Osteocyte (in vitro differentiated cells): Measurements from ENCODE around the gene ANO2. TPM values are rescaled to one million over a fixed set of nuclear protein-coding genes. Genes with fewer than 3 reads are reported as not detected.

ENCODE experiments used
- DNase-seq: peaks from one replicate; pipeline ENCODE4 v3.0.0; 2021; ENCODE audit warnings: mixed read lengths; ENCODE audit not compliant: unreplicated experiment; ENCODE audit errors: extremely low spot score
- H3K27ac Mint-ChIP-seq: one replicate; pipeline ENCODE4 v1.8.0; 2021; ENCODE audit warnings: mild to moderate bottlenecking, mixed read lengths; ENCODE audit not compliant: unreplicated experiment
- H3K27me3 Mint-ChIP-seq: one replicate; pipeline ENCODE4 v1.8.0; 2021; ENCODE audit warnings: mixed read lengths; ENCODE audit not compliant: unreplicated experiment
- H3K36me3 Mint-ChIP-seq: one replicate; pipeline ENCODE4 v1.8.0; 2021; ENCODE audit warnings: mixed read lengths; ENCODE audit not compliant: unreplicated experiment
- H3K4me1 Mint-ChIP-seq: one replicate; pipeline ENCODE4 v1.8.0; 2021; ENCODE audit warnings: mixed read lengths; ENCODE audit not compliant: unreplicated experiment
- H3K4me3 Mint-ChIP-seq: one replicate; pipeline ENCODE4 v1.8.0; 2021; ENCODE audit warnings: mild to moderate bottlenecking, moderate library complexity, mixed read lengths; ENCODE audit not compliant: unreplicated experiment
- H3K9me3 Mint-ChIP-seq: one replicate; pipeline ENCODE4 v1.8.0; 2021; ENCODE audit warnings: mixed read lengths; ENCODE audit not compliant: unreplicated experiment
- total RNA-seq: library from RNA; stranded (reverse); gene quantifications from 2 replicates; pipeline ENCODE4 v1.2.1, GENCODE V29; 2021
- TF ChIP-seq, protein P1 (sequence below): fragments of 200-600 bp; sonication (generic); IDR thresholded peaks from 2 replicates; pipeline ENCODE4 v1.5.0; 2021; ENCODE audit warnings: antibody characterized with exemption, mild to moderate bottlenecking, moderate library complexity

ANO2 gene
- total RNA-seq, 1 donor from 2014 or later, result 0.59 TPM

DNA sequence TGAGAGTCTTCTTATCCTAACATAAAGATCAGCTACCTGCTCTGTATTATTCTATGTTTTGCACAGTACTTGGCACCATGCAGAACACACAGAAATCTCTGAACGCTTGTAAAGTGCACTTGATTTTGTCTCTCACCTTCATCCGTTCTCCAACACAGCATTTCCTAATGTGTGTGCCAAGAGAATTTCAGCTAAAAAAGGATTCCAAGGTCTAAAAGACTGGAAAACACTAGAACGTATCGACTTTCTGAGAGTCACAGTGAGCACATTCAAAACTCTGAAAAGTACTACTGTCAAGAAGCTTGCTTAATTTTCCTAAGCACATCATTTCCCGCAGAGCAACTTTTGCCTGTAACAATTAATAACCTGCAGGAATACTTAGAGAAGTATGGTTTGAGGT lies 211.1 kb downstream of the ANO2 start:
- H3K27me3 Mint-ChIP-seq, result no peaks in the 10 kb centered on the region
- TF ChIP-seq, protein P1, sequence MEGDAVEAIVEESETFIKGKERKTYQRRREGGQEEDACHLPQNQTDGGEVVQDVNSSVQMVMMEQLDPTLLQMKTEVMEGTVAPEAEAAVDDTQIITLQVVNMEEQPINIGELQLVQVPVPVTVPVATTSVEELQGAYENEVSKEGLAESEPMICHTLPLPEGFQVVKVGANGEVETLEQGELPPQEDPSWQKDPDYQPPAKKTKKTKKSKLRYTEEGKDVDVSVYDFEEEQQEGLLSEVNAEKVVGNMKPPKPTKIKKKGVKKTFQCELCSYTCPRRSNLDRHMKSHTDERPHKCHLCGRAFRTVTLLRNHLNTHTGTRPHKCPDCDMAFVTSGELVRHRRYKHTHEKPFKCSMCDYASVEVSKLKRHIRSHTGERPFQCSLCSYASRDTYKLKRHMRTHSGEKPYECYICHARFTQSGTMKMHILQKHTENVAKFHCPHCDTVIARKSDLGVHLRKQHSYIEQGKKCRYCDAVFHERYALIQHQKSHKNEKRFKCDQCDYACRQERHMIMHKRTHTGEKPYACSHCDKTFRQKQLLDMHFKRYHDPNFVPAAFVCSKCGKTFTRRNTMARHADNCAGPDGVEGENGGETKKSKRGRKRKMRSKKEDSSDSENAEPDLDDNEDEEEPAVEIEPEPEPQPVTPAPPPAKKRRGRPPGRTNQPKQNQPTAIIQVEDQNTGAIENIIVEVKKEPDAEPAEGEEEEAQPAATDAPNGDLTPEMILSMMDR, result no peak
- H3K9me3 Mint-ChIP-seq, result no peaks in the 10 kb centered on the region
- H3K4me3 Mint-ChIP-seq, result no peak overlapping the region
- no peak for DNase-seq
- H3K36me3 Mint-ChIP-seq, result no peaks in the 10 kb centered on the region
- H3K27ac Mint-ChIP-seq, result no peak overlapping the region
- no peaks in the 10 kb centered on the region for H3K4me1 Mint-ChIP-seq

GRCh38 chr12:5733136-5733755 lies 211.8 kb downstream of the ANO2 start:
- Mint-ChIP-seq H3K4me1 (no peaks in the 10 kb centered on the region), H3K9me3 (no peaks in the 10 kb centered on the region), H3K27ac (no peak overlapping the region), H3K4me3 (no peak overlapping the region), H3K27me3 (no peaks in the 10 kb centered on the region), H3K36me3 (no peaks in the 10 kb centered on the region)
- peak; percentile 38 for DNase-seq
- TF ChIP-seq, protein P1, result no peak

DNA sequence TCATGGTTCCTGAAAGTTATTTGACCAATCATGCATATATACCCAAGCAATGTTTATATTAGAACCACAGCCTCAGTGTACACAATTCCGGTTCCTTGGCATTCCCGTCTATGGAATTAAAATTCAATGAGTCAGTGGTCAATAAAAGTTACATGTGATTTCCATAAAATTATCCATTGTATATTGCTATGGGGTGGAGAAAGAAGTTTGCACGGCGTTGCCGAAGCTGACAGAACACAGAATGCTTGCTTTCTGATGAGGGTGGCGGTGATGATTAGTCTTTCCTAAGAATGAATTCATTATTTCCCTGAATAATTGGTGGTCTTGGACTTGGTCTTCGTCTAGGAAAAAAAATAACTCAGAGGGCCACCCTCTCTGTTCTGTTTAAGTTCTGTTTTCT lies 214.1 kb downstream of the ANO2 start:
- no peaks in the 10 kb centered on the region for H3K36me3 Mint-ChIP-seq
- no peak overlapping the region for H3K4me3 Mint-ChIP-seq
- H3K27ac Mint-ChIP-seq, result no peak overlapping the region
- DNase-seq, result peak; percentile 10
- H3K27me3 Mint-ChIP-seq, result no peaks in the 10 kb centered on the region
- no peaks in the 10 kb centered on the region for H3K9me3 Mint-ChIP-seq
- TF ChIP-seq, protein P1, result no peak
- no peaks in the 10 kb centered on the region for H3K4me1 Mint-ChIP-seq

DNA sequence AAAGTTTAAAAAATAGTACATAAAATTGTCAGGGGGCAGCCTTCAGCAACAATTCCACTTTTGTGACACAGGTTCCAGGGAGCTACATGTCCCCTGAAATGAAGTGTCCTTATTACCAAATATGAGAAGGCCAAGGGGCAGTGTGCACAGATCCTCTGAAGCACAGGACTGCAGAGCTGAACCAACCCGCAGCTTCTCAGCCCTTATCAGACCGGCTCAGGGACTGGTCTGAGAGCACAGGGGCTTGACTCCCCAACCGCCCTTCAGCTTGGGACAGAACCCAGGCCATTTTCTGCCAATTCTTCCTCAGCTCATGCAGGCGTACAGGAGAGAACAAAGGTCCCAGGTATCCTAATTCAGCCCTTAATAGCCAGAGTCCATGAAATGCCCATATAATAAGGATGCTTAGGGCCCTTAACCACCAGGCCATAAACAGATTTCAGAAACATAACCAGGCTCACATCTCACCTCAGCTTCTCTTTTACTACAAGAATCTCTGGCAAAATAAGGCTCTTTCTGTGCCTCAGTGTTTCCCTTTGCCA lies 221.3 kb downstream of the ANO2 start:
- Mint-ChIP-seq H3K27me3 (no peaks in the 10 kb centered on the region), H3K4me3 (no peak overlapping the region), H3K9me3 (no peaks in the 10 kb centered on the region), H3K4me1 (peaks cover 6% of the 10 kb centered on the region), H3K27ac (no peak overlapping the region), H3K36me3 (no peaks in the 10 kb centered on the region)
- peak; percentile 59 for DNase-seq
- TF ChIP-seq, protein P1, result no peak

- TF ChIP-seq, protein P1, result no peak
- no peak overlapping the region for H3K27ac Mint-ChIP-seq
- no peaks in the 10 kb centered on the region for H3K9me3 Mint-ChIP-seq
- DNase-seq, result peak; percentile 53
- peaks cover 6% of the 10 kb centered on the region for H3K4me1 Mint-ChIP-seq
- H3K4me3 Mint-ChIP-seq, result no peak overlapping the region
- H3K27me3 Mint-ChIP-seq, result no peaks in the 10 kb centered on the region
- H3K36me3 Mint-ChIP-seq, result no peaks in the 10 kb centered on the region
These were observed 222.0 kb downstream of the ANO2 start for GRCh38 chr12:5723071-5723470.
